ENCODE results near the gene PACS2.
A peak's percentile ranks its signal among the peaks of the same experiment; 100 is the strongest.

The PACS2 gene

DNA sequence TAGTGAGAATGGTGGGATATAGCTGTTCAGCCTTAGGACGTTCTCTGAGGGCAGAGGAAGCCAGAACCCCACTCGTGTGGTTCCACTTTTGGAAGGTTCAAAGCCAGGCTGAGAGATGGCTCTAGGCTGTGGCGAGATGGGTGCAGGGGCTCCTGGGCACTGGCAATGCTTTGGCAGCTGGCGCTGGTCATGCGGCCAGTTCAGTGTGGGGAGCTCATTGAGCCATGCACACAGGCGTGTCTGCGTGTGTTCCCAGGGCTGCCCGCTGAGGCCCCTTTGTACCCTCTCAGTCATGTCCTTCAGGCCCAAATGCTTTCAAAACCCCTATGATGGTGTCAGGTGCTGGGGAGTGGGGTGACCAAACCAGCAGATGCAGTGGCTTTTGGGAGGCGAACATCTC, 85.5 kb downstream of the PACS2 start:
- DNase-seq (ENCODE audit: low read depth), result no peak
- TF ChIP-seq CTCF (IDR thresholded peaks at IDR 0.05; ENCODE audit: insufficient read depth, low read depth, low read length, missing control alignments), result no peak
- no peak overlapping the region for H3K4me3 ChIP-seq (ENCODE audit: low read length)

DNA sequence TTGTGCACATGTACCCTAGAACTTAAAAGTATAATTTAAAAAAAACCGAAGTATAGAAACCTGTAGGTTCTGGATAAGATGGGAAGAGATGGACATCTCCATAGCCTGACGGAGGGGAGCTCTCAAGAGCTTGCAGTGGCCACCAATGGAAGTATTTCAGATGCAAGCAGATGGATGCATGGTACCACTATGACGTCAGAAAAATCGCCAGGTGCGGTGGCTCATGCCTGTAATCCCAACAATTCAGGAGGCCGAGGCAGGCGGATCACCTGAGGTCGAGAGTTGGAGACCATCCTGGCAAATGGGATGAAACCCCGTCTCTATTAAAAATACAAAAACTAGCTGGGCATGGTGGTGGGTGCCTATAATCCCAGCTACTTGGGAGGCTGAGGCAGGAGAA, 87.2 kb downstream of the PACS2 start:
- TF ChIP-seq CTCF (IDR thresholded peaks at IDR 0.05; ENCODE audit: insufficient read depth, low read depth, low read length, missing control alignments), result no peak
- no peak overlapping the region for H3K4me3 ChIP-seq (ENCODE audit: low read length)
- no peak for DNase-seq (ENCODE audit: low read depth)

GRCh38 chr14:105408592-105408991, 94.0 kb downstream of the PACS2 start:
- no peak for TF ChIP-seq CTCF (IDR thresholded peaks at IDR 0.05; ENCODE audit: insufficient read depth, low read depth, low read length, missing control alignments)
- H3K4me3 ChIP-seq (ENCODE audit: low read length), result no peak overlapping the region
- DNase-seq (ENCODE audit: low read depth), result no peak

DNA sequence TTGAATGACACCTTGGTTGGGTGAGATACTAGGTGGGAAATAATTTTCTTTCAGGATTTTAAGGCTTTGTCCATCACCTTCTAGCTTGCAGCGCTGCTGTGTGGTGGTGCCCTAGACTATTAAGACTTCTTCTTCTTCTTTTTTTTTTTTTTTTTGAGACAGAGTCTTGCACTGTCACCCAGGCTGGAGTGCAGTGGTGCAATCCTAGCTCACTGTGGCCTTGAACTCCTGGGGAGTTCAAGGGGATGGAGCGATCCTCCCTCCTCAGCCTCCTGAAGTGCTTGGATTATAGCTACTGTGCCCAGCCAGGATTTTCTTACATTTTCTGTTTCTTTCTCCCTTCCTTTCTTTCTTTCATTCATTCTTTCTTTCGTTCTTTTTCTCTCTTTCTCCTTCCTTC, 94.8 kb downstream of the PACS2 start:
- TF ChIP-seq CTCF (IDR thresholded peaks at IDR 0.05; ENCODE audit: insufficient read depth, low read depth, low read length, missing control alignments), result no peak
- DNase-seq (ENCODE audit: low read depth), result no peak
- H3K4me3 ChIP-seq (ENCODE audit: low read length), result no peak overlapping the region

DNA sequence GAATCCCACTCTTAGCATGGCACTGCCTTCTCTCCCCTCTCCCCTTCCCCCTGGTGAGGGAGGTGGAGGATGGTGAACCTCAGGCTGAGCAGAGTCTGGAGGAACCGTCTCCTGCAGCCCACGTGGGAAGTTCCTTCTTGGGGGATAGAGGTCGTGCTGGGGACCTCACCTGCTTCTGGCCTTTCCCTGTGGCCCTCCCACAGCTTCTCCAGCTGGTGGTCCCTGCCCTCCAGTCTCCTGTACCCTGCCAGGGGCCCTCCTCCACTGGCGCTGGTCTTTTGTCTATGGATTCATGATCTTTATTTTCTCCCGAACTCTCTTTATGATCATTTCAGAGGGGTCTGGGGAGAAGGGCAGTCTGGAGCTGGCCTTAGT, 96.1 kb downstream of the PACS2 start:
- no peak overlapping the region for H3K4me3 ChIP-seq (ENCODE audit: low read length)
- no peak for TF ChIP-seq CTCF (IDR thresholded peaks at IDR 0.05; ENCODE audit: insufficient read depth, low read depth, low read length, missing control alignments)
- DNase-seq (ENCODE audit: low read depth), result no peak

DNA sequence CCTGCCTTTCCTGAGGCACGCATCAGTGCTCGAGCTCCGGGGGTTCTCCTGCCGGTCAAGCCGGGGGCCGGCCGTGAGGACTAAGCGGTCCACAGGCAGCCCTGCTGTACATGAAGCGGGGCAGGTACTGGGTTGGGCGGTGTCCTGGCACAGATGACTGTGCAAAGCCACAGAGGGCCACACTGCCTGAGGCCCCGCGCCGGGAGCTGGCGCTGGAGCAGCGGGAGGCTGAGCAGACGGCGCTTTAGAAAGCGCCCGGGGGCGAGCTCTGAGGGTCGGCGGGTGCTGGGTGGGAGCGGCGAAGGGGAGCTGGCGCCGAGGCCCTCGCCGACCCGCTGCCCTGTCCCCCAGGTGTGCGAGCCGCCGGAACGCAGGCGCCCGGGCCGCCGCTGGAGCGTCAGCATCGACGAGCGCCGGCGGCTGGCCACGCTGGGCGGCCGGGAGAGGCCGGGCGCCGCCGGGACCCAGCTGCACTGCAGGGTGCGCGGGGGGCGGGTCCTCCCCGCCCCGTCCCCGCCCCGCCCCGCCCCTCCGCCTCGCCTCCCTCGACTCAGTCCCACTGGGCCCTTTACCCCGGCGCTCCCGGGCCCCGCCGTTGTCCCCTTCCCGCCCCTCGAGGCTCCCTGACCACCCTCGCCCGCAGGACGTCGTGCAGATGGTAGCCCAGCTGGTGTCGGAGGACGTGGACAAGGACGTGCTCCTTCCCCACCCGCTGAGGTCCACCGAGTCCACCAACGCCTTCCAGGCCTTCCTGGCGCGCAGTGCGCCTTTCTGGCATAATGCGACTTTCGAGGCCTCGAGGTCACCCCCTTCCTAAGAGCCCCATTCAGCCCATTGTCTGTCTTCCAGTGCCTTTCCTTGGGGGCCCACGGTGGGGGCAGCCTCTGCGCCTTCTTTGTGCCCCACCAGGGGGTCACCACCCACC, 96.7 kb downstream of the PACS2 start:
- no peak for TF ChIP-seq CTCF (IDR thresholded peaks at IDR 0.05; ENCODE audit: insufficient read depth, low read depth, low read length, missing control alignments)
- peak; percentile 58 for DNase-seq (ENCODE audit: low read depth)
- H3K4me3 ChIP-seq (ENCODE audit: low read length), result peak overlapping the region; percentile 11

All from epithelial cell of esophagus (primary cell).